Stimulated activated naive CD8-positive, alpha-beta T cell treated with anti-CD3 and anti-CD28 coated beads, Interleukin-15, Interleukin-2, amounts not matched to agents 100 U/mL and 50 U/mL, for 24 hours (primary cell): Measurements from ENCODE around the gene MED15.
"Not testable (repeated sequence)": the region's sequence is repeated elsewhere in the genome, so short reads cannot be mapped to it uniquely, and the experiment has no call there.

Experiments
- ATAC-seq: fragments of 150-1000 bp; cut with Tn5 transposase; one replicate; pipeline ENCODE4 v1.10.0; 2021
- DNase-seq: peaks from one replicate; pipeline ENCODE4 v3.0.0; 2021

MED15 gene

GRCh38 chr22:20507253-20508066, at the start of gene MED15:
MED15 (plus strand) TSS chr22:20507610; CDS start chr22:20507679, 69 bp downstream.
- DNase-seq (peak; percentile 92), ATAC-seq (peak; percentile 87)

GRCh38 chr22:20458530-20459151, 48.8 kb upstream of the MED15 start:
- DNase-seq: no peak
- no peak for ATAC-seq

DNA sequence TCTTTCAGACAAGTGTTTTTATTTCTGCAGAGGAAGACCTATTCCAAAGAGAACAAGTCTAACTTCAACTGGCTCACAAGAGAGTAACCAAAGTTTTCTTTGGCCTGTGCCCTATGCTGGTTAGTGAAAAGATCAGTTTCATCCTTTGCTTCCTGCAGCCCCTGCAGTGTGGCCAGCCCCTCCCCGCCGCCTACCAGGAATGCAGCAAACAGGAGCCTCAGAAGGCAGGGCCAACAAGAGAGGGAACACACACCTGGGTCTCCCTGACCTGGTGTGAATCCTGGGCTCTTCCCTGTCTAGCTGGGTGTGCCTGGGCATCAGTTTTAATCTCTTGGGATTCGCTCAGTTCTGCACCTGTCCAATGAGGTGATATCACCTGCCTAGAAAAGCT, 48.3 kb upstream of the MED15 start:
- ATAC-seq (no peak), DNase-seq (no peak)

GRCh38 chr22:20459862-20460261, 47.5 kb upstream of the MED15 start:
- ATAC-seq (no peak), DNase-seq (no peak)

DNA sequence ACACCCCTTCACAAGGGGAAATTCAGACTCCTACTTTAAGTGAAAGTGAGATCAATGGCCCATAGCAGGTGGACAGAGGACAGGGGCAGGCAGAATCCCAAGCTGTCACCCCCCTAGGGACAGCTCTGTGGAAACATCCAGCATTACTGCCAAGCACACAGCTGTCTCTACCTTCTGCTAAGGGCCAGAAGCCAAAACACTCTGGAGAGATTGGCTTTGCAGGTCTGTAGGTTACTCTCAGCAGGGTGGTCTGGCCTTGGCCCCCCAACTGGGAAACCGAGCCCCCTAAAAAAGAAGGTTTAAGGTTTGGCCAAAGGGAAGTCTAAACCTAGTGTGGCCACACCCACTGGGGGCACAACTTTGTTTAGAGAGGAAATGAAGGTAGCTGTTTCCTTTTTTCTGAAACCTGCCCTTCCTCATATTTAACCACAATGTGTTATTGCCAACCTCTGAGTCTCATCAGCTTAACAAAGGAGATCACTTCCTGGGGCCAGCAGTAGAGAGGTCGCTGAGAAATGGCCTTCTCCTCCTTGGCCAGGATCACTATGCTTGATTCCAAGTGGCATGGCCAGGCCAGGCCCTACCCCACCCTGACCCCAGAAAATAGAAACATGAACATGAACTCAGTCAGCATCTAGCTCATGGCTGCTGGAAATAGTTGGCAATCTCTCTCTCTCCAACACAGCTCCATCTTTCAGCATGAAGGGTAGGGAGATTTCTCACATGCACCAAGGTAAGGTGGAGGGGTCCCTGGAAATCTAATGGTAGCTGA, 43.9 kb upstream of the MED15 start:
- peak; percentile 25 for ATAC-seq
- peak; percentile 24 for DNase-seq

DNA sequence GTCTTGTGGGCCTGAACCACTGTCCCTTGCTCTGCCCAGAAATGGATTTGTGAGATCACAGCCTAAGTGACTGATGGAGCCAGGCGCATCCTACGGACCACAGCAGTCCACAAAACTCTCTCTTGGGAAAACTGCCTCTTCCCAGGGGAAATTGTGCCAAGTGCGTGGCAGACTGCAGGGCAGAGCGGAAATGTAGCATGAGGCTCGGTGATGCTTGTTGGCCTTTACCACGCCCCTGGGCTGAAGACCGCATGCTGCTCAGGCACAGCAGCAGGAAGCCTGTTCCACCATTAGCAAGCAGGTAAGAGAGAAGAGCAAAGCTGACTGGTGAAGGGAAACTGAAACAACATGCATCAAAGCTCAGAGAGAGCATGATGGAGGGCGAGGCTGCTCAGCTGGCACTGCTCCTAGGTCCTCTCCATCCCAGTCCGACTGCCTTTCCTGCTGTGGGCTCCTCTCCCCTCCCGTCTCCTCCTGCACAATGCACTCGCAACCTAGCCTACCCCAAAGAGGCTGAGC, 43.3 kb upstream of the MED15 start:
- DNase-seq (peak; percentile 55), ATAC-seq (peak; percentile 86)

DNA sequence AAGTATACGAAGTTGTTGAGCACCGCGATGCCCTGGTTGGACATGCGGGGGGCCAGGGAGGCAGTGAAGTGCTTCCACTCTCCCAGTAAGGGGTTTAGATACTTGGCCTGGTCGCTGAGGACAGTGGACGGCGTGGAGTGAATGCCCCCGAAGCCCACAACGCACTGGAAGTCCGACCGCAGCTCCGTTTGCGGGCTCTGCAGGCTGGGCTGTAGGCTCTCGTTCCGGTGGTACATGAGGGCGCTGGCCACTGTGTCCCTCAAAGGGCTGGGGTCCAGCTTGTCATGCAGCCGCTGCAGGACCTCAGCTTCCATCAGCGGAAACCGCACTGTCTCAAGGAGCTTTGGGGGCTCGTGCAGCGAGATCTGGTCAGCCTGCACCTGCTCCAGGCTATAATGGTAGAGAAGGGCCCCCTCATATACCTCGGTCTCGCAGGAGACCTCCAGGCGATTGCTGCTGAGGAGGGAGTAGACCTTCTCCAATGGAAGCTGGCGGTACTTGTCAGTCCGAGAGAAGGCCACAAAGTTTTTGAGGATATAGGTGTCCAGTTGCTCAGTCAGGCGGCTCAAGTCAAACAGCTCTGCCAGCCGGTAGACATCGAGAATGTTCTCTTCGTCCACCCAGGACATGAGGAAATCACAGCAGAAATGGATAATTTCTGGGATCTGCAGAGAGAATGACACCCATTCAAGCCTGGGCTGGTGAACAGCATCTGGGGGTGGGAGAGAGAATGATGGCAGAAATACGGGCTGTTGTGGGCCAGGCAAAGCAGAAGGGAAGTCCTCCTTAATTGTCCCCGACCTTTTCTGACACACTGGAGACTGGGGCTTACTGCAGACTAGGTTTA, 42.3 kb upstream of the MED15 start:
- ATAC-seq (no peak), DNase-seq (no peak)

DNA sequence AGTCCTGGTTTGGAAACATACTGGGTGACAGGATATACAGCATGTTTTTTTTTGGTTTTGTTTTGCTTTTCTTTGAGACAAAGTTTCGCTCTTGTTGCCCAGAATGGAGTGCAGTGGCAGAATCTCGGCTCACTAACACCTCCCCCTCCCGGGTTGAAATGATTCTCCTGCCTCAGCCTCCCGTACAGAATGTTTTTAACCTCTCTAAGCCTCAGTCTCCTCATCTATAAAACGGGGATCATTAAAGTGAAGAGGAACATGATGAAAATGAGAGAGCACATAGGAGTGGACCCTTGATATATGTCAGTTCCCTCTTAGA, 41.7 kb upstream of the MED15 start:
- DNase-seq: no peak

GRCh38 chr22:20466659-20467379, 40.6 kb upstream of the MED15 start:
- DNase-seq: no peak
- ATAC-seq: no peak

More for the DNA sequence above, 41.7 kb upstream of the MED15 start:
- no peak for ATAC-seq

- ATAC-seq: peak; percentile 24
- DNase-seq: no peak
These were observed 38.1 kb upstream of the MED15 start for GRCh38 chr22:20469110-20469868.

GRCh38 chr22:20470525-20470924, 36.9 kb upstream of the MED15 start:
- not testable (repeated sequence) for ATAC-seq, DNase-seq

DNA sequence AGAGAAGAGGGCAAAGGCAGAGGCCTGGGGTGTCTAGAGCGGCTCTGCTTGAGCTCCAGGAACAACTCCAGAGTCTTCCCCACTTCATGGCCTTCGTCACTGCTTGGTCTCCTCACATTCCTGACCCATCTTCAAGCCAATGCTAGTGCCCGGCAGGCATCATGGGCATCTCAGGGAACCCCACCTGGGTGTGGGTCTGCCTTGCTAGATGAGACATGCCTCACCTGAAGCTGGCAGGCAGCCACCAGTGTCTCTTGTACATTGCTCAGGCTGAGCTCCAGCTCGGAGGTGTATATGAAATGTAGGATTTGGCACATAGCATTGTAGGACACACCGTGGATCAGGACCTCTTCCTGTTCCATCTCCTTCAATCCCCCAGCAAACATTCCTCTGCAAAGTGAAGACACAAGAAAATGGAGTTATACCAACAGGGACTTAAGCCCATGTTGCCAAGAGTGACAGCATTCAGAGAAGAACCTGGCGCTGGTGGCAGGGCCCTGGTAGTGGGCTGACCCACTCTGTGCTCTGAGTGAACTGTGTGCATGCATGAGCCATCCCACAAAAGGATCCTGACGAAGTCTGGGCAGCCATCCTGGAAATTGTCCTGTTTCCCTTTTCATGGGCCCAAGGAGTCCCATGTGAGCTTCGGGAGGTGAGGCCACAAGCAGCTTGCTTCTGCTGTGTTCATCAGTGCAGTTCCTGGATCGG, 36.1 kb upstream of the MED15 start:
- no peak for ATAC-seq
- DNase-seq: no peak

DNA sequence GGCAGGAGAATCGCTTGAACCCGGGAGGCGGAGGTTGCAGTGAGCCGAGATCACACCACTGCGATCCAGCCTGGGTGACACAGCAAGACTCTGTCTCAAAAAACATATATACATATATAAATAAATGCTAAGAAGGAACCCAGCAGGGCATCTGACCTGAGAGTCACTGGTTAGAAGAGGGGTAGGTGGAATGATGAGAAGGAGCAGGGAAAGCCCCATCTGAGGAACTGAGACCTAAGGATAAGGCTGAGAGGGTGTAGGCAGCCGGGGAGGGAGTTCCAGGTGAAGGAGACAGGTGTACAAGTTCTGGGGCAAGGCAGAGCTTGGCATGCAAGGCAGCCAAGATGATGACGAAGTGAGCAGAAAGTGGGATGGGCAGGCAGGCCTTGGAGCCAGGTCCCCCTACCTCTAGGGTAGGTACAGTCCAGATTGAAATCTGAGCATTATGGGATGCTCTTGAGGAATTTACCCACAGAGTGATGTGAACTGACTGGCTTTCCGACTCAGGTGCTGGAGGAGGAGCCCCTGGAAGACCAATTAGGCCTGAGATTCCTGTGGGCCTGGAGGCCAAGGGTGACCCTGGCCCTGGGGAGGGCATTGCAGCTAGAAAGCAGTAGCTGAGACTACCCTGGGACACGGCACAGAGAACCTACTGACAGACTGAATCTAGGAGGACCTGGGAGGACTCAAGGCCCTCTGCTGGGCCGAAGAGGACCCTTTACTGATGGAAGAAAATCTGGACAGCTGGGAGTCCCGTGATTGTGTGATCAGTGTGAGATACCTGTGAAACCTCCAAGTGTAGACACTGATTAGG, 34.6 kb upstream of the MED15 start:
- ATAC-seq (no peak), DNase-seq (no peak)

DNA sequence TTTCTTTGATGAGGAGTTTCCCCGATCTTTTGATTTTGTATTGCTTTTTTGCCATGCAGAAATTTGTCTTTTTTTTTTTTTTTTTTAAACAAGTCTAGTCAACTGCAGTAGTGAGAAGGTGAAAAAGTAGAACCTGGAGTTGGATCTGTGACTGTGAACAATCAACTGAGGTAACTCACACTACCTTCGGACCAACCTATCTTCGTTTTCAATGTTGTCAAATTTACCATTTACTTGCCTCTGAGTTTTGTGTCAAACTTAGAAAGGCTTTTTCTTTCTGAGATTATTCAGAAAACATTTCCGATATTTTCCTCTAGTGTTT, 32.3 kb upstream of the MED15 start:
- no peak for ATAC-seq

DNA sequence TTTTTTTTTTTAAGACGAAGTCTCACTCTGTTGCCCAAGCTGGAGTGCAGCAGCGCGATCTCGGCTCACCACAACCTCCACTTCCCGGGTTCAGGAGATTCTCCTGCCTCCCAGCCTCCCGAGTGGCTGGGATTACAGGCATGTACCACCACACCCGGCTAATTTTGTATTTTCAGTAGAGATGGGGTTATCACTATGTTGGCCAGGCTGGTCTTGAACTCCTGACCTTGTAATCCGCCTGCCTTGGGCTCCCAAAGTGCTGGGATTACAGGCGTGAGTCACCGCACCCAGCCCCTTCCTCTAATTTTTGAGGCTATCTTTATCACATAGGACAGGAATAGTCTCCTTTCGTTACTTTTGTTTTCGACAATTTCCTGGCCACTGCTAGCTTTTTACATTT, 31.8 kb upstream of the MED15 start:
- DNase-seq, ATAC-seq: not testable (repeated sequence)

More for the DNA sequence above, 32.3 kb upstream of the MED15 start:
- no peak for DNase-seq

DNA sequence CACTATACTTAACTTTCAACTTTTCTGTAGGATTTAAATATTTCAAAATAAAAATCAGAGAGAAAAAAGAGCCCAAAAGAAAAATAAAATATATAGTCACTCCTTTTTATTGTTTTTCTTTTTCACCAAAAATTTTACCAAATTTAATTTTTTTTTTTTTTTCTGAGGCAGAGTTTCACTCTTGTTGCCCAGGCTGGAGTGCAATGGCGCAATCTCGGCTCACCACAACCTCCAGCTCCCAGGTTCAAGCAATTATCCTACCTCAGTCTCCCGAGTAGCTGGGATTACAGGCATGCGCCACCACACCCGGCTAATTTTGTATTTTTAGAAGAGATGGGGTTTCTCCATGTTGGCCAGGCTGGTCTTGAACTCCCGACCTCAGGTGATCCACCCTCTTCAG, 29.4 kb upstream of the MED15 start:
- not testable (repeated sequence) for ATAC-seq, DNase-seq

DNA sequence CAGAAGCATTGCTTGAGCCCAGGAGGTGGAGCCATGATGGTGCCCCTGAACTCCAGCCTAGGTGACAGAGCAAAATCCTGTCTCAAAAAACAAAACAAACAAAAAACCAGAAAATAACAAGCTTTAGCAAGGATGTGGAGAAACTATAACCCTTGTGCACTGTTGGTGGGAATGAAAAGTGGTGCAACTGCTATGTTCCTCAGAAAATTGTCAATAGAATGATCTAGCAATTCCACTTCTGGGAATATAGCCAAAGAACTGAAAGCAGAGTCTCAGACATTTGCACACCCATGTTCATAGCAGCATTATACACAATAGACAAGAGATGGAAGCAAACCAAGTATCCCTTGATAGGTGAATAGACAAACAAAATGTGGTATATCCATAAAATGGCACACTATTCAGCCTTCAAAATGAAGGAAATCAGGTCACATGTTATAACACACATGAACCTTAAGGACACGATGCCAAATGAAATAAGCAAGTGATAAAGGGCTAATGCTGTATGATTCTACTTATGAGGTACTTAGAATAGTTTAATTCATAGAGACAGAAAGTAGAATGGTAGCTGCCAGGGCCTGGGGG, 27.7 kb upstream of the MED15 start:
- no peak for DNase-seq
- no peak for ATAC-seq

GRCh38 chr22:20483143-20483506, 24.3 kb upstream of the MED15 start:
- not testable (repeated sequence) for DNase-seq, ATAC-seq

DNA sequence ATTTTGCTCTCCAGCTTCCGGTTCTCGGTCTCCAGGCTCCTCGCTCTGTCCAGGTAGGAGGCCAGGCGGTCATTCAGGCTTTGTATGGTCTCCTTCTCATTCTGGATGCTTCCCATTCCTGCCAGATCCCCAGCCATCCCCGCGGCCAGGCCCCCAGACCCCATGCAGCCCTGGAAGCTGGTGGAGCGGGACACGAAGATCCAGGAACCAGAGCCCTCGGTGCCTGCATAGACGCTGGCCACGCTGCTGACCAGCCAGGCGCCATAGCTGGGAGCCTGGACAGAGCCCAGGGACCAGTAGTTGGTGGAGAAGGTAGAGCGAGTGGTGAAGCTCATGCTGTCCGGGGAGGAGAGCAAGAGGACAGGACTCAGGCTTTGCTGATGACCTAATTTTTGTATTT, 23.6 kb upstream of the MED15 start:
- DNase-seq: no peak
- no peak for ATAC-seq
